DND-41 (cell line): ENCODE measurements around the gene GPHN.

ENCODE experiments used
- ATAC-seq: fragments of 200-7000 bp; cut with Tn5 transposase; 3 replicates; pipeline ENCODE4 v1.9.1; 2021; ENCODE audit warnings: low read depth; ENCODE audit not compliant: insufficient read depth
- DNase-seq: peaks from one replicate; pipeline ENCODE4 v3.0.0-alpha.2; 2020
- H2AFZ ChIP-seq: 2 replicates; pipeline ENCODE4 v1.6.0; 2012; ENCODE audit warnings: low read depth, low read length
- H3K27ac ChIP-seq: 2 replicates; pipeline ENCODE4 v1.5.1; 2012; ENCODE audit warnings: low read length, inconsistent platforms
- H3K27me3 ChIP-seq: fragments of 200-600 bp; sonication (generic); 2 replicates; pipeline ENCODE4 v1.6.0; 2012; ENCODE audit warnings: low read length, mild to moderate bottlenecking, inconsistent platforms; ENCODE audit not compliant: insufficient read depth, poor library complexity
- H3K36me3 ChIP-seq: 2 replicates; pipeline ENCODE4 v1.5.1; 2012; ENCODE audit warnings: low read length, inconsistent platforms; ENCODE audit not compliant: insufficient read depth
- H3K4me1 ChIP-seq: 2 replicates; pipeline ENCODE4 v1.5.1; 2012; ENCODE audit warnings: mild to moderate bottlenecking, low read length; ENCODE audit not compliant: insufficient read depth
- H3K4me2 ChIP-seq: 2 replicates; pipeline ENCODE4 v1.6.0; 2012; ENCODE audit warnings: mild to moderate bottlenecking, moderate library complexity, low read length, inconsistent platforms; ENCODE audit not compliant: insufficient read depth
- H3K4me3 ChIP-seq, 2 experiments: fragments of 200-600 bp in 1 of 2; shearing (Covaris generic) in 1 of 2; 2 replicates each; pipeline ENCODE4 v1.5.1; 2012 to 2016; ENCODE audit warnings: inconsistent platforms in 2 of 2, low read length in 2 of 2, mild to moderate bottlenecking in 2 of 2, low read depth in 1 of 2, moderate library complexity in 1 of 2
- H3K79me2 ChIP-seq: 2 replicates; pipeline ENCODE4 v1.6.0; 2012; ENCODE audit warnings: low read length, inconsistent platforms; ENCODE audit not compliant: insufficient read depth
- H3K9ac ChIP-seq: 2 replicates; pipeline ENCODE4 v1.6.0; 2012; ENCODE audit warnings: low read depth, mild to moderate bottlenecking, inconsistent platforms, low read length, moderate library complexity
- H3K9me3 ChIP-seq: 2 replicates; pipeline ENCODE4 v1.5.1; 2012; ENCODE audit warnings: low read length, moderate library complexity, mild to moderate bottlenecking, inconsistent platforms; ENCODE audit not compliant: insufficient read depth, severe bottlenecking
- H4K20me1 ChIP-seq: 2 replicates; pipeline ENCODE4 v1.6.0; 2012; ENCODE audit warnings: low read length; ENCODE audit not compliant: insufficient read depth
- EZH2 ChIP-seq: IDR thresholded peaks from 3 replicates; pipeline ENCODE4 v1.6.1; 2012; ENCODE audit warnings: borderline replicate concordance, low read depth, mild to moderate bottlenecking, moderate library complexity, low read length, inconsistent platforms; ENCODE audit not compliant: severe bottlenecking
- TF ChIP-seq, protein P1 (sequence below): IDR thresholded peaks from 2 replicates; pipeline ENCODE4 v1.5.1; 2012; ENCODE audit warnings: borderline replicate concordance, low read length, moderate library complexity, mild to moderate bottlenecking; ENCODE audit not compliant: poor library complexity, severe bottlenecking; ENCODE audit errors: extremely low read depth

GPHN gene

DNA sequence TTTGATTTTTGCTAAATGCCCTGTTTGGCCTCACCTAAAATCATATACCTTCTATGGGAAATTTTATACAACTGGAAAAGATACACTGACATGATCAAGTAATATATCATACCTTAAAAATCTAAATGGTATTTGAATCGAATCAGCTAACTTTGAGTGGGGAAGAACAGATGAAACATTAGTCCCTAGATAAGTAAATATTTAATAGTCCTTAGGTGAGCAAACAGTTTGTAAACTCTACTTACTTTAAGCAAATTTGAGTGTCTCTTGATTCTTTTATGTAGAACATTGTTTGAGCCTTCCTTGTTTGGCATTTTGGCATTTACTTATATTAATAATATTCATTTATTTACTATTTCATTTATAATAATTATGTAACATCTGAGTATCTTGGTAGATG lies 485.6 kb downstream of the GPHN start:
- Histone ChIP-seq H3K4me3 (no peak overlapping the region), H3K36me3 (peaks cover 4% of the 10 kb centered on the region; the same call in 1 of the 2 replicates), H3K4me2 (no peak overlapping the region), H4K20me1 (no peaks in the 10 kb centered on the region), H3K27me3 (no peaks in the 10 kb centered on the region), H3K4me1 (no peaks in the 10 kb centered on the region), H3K27ac (no peak overlapping the region), H3K9me3 (no peaks in the 10 kb centered on the region), H3K9ac (no peak overlapping the region), H2AFZ (no peak overlapping the region), H3K79me2 (no peaks in the 10 kb centered on the region)
- no peak for ATAC-seq
- TF ChIP-seq EZH2, result no peak
- TF ChIP-seq, protein P1, sequence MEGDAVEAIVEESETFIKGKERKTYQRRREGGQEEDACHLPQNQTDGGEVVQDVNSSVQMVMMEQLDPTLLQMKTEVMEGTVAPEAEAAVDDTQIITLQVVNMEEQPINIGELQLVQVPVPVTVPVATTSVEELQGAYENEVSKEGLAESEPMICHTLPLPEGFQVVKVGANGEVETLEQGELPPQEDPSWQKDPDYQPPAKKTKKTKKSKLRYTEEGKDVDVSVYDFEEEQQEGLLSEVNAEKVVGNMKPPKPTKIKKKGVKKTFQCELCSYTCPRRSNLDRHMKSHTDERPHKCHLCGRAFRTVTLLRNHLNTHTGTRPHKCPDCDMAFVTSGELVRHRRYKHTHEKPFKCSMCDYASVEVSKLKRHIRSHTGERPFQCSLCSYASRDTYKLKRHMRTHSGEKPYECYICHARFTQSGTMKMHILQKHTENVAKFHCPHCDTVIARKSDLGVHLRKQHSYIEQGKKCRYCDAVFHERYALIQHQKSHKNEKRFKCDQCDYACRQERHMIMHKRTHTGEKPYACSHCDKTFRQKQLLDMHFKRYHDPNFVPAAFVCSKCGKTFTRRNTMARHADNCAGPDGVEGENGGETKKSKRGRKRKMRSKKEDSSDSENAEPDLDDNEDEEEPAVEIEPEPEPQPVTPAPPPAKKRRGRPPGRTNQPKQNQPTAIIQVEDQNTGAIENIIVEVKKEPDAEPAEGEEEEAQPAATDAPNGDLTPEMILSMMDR, result no peak
- no peak for DNase-seq

GRCh38 chr14:66998013-66998412 lies 490.1 kb downstream of the GPHN start:
- Histone ChIP-seq H3K79me2 (no peaks in the 10 kb centered on the region), H3K4me2 (no peak overlapping the region), H4K20me1 (no peaks in the 10 kb centered on the region), H3K9ac (no peak overlapping the region), H3K9me3 (no peaks in the 10 kb centered on the region), H3K4me3 (no peak overlapping the region), H3K27ac (no peak overlapping the region), H3K4me1 (peaks cover 10% of the 10 kb centered on the region), H3K36me3 (peaks cover 4% of the 10 kb centered on the region; the same call in 1 of the 2 replicates), H3K27me3 (no peaks in the 10 kb centered on the region), H2AFZ (no peak overlapping the region)
- DNase-seq, result no peak
- TF ChIP-seq, protein P1, result no peak
- no peak for TF ChIP-seq EZH2
- no peak for ATAC-seq

DNA sequence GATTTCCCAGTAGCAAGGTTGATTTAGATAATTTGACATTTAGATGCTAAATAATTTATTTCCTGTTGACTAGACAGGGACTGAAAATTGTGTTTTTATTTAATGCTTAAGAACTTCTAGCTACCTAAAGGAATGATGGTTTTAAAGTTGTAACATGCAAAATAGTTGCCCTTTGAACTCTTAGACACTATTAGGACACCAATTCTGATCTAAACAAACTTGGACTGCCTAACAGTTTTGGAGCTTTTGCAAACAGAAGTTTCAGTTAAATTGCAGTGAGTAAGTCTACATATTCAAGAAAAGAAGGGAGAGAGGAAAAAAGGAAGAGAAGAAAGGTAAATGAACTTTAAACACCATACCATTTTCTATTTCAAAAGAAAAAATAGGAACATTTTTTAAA lies 492.0 kb downstream of the GPHN start:
- DNase-seq (no peak), ATAC-seq (no peak)
- Histone ChIP-seq H2AFZ (no peak overlapping the region), H3K4me3 (no peak overlapping the region), H3K9me3 (no peaks in the 10 kb centered on the region), H3K79me2 (no peaks in the 10 kb centered on the region), H3K9ac (no peak overlapping the region), H3K4me1 (peaks cover 10% of the 10 kb centered on the region), H3K27ac (no peak overlapping the region), H4K20me1 (no peaks in the 10 kb centered on the region), H3K36me3 (peaks cover 4% of the 10 kb centered on the region; the same call in 1 of the 2 replicates), H3K27me3 (no peaks in the 10 kb centered on the region), H3K4me2 (no peak overlapping the region)
- TF ChIP-seq EZH2, result no peak
- TF ChIP-seq, protein P1, result no peak
